Left ventricle myocardium inferior (tissue), 1 donor: ENCODE results near the gene HSPB7. TPM values are rescaled to one million over a fixed set of nuclear protein-coding genes. Genes with fewer than 3 reads are reported as not detected.
A peak's percentile ranks its signal among the peaks of the same experiment; 100 is the strongest.
"Not testable (repeated sequence)": the region's sequence is repeated elsewhere in the genome, so short reads cannot be mapped to it uniquely, and the experiment has no call there.

Experiments
- DNase-seq: peaks from one replicate; pipeline ENCODE4 v3.0.0-alpha.2; 2020
- H3K27ac ChIP-seq: fragments of 200-600 bp; replicated peaks from 2 replicates; pipeline ENCODE4 v1.8.0; 2021
- H3K27me3 ChIP-seq: fragments of 200-600 bp; 2 replicates; pipeline ENCODE4 v1.8.0; 2021; ENCODE audit warnings: low read depth
- H3K36me3 ChIP-seq: fragments of 200-600 bp; 2 replicates; pipeline ENCODE4 v1.8.0; 2021
- H3K4me1 ChIP-seq: fragments of 200-600 bp; 2 replicates; pipeline ENCODE4 v1.8.0; 2021
- H3K4me3 ChIP-seq: fragments of 200-600 bp; 2 replicates; pipeline ENCODE4 v1.8.0; 2021; ENCODE audit warnings: mild to moderate bottlenecking, moderate library complexity
- H3K9me3 ChIP-seq: fragments of 200-600 bp; replicated peaks from 2 replicates; pipeline ENCODE4 v1.8.0; 2021
- intact Hi-C: fragments of 100-400 bp; cut with micrococcal nuclease; formaldehyde crosslinking; loops from one replicate; pipeline ENCODE4 v1.11.0; 2022
- total RNA-seq: library from RNA; stranded (reverse); fragmentation: NEBNext Ultra II Directional; extraction: Animal tissue kit (Norgen Biotek cat#: 25700); gene quantifications from one replicate; pipeline ENCODE4 v1.2.1, GENCODE V29; 2021
- TF ChIP-seq, protein P1 (sequence below): fragments of 200-600 bp; IDR thresholded peaks from 2 replicates; pipeline ENCODE4 v1.8.0; 2021; ENCODE audit warnings: antibody characterized with exemption, mild to moderate bottlenecking, borderline replicate concordance
- donor health status: DM: no; HTN: yes; CAD: no; lungs with severe emphysema.

Gene HSPB7
- total RNA-seq, 1 donor from 2014 or later, result 4,061 TPM

DNA sequence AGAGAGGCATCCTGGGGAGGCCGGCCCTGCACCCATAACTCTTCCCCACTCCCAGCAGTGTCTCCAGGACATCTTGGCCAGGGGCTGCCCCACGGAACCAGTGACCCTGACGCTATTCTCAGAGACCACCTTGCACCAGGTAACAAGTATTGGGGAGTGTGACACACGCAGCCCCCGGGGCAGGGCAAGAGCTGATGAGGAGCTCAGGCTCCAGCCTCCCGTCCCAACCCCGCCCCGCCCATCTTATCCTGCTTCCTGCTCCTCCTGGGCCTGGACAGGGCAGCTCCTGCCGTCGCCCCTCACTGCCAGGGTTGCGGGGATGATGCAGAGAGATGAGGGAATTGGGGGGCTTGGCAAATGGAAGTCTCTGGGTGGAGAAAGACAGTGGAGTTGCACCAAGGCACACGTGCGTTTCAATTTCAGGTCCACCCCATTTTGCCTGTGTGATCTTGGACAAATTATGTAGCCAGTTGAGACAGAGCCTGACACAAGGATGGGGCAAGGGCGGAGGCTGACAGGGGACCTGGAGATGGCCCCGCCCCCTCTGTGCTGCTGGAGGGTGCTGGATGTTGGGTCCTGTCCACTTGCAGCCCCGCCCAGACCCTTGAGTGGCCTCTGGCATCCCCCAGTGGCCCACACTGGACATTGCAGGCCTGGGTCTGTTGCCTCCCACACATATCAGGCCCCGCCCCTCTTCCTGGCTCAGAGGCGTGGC lies 14.7 kb upstream of the HSPB7 start:
- TF ChIP-seq, protein P1, sequence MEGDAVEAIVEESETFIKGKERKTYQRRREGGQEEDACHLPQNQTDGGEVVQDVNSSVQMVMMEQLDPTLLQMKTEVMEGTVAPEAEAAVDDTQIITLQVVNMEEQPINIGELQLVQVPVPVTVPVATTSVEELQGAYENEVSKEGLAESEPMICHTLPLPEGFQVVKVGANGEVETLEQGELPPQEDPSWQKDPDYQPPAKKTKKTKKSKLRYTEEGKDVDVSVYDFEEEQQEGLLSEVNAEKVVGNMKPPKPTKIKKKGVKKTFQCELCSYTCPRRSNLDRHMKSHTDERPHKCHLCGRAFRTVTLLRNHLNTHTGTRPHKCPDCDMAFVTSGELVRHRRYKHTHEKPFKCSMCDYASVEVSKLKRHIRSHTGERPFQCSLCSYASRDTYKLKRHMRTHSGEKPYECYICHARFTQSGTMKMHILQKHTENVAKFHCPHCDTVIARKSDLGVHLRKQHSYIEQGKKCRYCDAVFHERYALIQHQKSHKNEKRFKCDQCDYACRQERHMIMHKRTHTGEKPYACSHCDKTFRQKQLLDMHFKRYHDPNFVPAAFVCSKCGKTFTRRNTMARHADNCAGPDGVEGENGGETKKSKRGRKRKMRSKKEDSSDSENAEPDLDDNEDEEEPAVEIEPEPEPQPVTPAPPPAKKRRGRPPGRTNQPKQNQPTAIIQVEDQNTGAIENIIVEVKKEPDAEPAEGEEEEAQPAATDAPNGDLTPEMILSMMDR, result peak; percentile 98
- intact Hi-C loops, result no loop called here
- peak; percentile 87 for DNase-seq
- Histone ChIP-seq H3K4me3 (no peak overlapping the region), H3K4me1 (peaks cover 10% of the 10 kb centered on the region), H3K27me3 (peaks cover 21% of the 10 kb centered on the region), H3K36me3 (no peaks in the 10 kb centered on the region), H3K9me3 (no peaks in the 10 kb centered on the region), H3K27ac (no peak overlapping the region)

DNA sequence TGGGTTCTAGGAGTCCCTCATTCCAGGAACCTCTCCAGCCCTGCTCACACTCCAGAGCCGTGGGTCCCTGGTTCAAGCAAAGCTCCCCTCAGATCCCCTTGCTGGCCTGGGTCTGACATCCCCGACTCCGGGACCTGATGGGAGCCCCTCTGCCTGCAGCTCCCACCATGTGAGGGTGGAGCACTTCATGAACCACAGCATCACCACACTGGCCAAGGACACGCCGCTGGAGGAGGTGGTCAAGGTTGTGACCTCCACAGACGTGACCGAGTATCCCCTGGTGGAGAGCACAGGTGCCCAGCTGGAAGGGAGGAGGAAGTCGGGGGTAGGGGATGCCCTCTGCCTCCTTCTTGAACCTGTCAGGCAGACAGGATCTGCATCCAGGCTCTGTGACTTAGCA lies 13.7 kb upstream of the HSPB7 start:
- H3K36me3 ChIP-seq, result no peaks in the 10 kb centered on the region
- no peak overlapping the region for H3K4me3 ChIP-seq
- intact Hi-C loops, result no loop called here
- no peak overlapping the region for H3K27ac ChIP-seq
- DNase-seq, result no peak
- TF ChIP-seq, protein P1, result no peak
- peaks cover 19% of the 10 kb centered on the region for H3K4me1 ChIP-seq
- H3K9me3 ChIP-seq, result no peaks in the 10 kb centered on the region
- peaks cover 30% of the 10 kb centered on the region for H3K27me3 ChIP-seq

DNA sequence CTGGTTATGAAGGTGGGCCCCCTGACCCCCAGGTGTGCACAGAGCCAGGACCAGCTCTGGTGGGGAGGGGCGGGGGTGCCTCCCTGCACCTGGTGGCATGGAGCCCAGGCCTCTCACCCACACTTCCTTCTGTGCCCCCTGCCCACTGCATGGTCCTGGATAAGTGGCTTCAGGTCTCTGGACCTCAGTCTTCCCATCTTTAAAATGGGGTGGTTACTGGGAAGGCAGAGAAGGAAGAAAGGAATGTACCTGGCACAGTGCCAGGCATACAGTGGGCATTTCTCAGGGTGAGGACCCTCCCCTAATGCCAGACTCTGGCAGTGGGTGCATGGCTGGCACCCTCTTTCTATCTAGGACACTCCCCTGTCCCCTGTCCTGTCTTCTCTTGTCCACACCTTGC lies 11.4 kb upstream of the HSPB7 start:
- DNase-seq, result no peak
- Histone ChIP-seq H3K27me3 (peaks cover 30% of the 10 kb centered on the region), H3K36me3 (no peaks in the 10 kb centered on the region), H3K4me3 (no peak overlapping the region), H3K27ac (no peak overlapping the region), H3K9me3 (no peaks in the 10 kb centered on the region), H3K4me1 (peaks cover 20% of the 10 kb centered on the region)
- TF ChIP-seq, protein P1, result no peak
- intact Hi-C loops, result no loop called here

DNA sequence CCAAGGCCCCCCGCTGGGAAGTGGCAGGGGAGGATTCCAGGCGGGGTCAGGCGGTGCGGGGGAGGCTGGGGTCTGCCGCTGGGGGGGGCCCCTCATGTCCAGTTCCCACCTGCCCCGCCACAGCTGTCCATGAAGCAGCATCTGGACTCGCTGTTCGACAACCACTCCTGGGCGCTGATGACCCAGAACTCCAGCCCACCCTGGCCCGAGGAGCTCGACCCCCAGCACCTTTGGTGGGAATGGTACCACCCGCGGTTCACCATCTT lies 11.1 kb upstream of the HSPB7 start:
- DNase-seq, intact Hi-C loops: not testable (repeated sequence)

DNA sequence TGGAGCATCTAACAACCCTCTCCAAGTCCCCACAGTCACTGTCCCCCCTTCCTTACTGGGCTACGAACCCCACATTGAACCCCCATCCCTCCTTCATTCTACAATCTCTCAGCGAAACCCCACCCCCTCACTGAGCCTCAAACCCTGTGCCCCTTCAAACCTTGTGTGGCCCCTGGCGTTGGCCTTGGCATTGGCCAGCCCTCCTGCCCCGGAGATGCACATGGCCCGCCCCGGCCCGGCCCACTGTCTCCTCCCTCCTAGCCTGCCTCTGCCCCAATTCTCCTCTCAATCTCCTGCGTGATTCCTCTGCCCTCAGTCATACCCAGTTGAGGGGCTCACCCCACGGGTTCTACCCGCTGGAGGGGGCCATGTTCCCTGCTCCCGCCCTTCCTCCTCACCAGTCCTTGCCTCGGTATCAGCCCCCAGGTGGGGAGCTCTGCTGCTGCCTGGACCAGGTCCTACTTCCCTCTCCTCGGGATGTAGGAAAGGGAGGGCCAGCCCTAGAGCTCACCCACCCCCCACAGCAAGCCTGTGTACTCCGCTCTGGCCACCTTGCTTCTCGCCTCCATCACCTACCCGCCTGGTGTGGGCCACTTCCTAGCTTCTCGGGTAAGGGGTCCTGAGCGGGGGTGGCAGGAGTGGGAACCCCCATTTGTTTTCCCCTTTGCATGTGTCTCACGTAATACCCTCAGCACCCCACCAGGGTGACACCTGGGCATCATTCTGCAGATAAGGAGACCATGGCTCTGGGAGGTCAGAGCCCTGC lies 10.6 kb upstream of the HSPB7 start:
- intact Hi-C loops, result no loop called here
- no peak overlapping the region for H3K27ac ChIP-seq
- peaks cover 20% of the 10 kb centered on the region for H3K4me1 ChIP-seq
- TF ChIP-seq, protein P1, result no peak
- no peak for DNase-seq
- no peak overlapping the region for H3K4me3 ChIP-seq
- H3K9me3 ChIP-seq, result no peaks in the 10 kb centered on the region
- peaks cover 30% of the 10 kb centered on the region for H3K27me3 ChIP-seq
- H3K36me3 ChIP-seq, result no peaks in the 10 kb centered on the region

More for the DNA sequence above, 11.1 kb upstream of the HSPB7 start:
- Histone ChIP-seq H3K4me1 (peaks cover 20% of the 10 kb centered on the region), H3K27me3 (peaks cover 30% of the 10 kb centered on the region)
- not testable (repeated sequence) for H3K36me3 ChIP-seq, H3K27ac ChIP-seq, H3K4me3 ChIP-seq, H3K9me3 ChIP-seq
